ENCODE measurements around the gene PLEKHG5.

- TF ChIP-seq CTCF (conservative IDR thresholded peaks at IDR 0.05 in 1 of 2, IDR thresholded peaks at IDR 0.05 in 1 of 2; ENCODE audit: low read depth in 1 of 2, low read length in 2 of 2) (no peak), EZH2 (IDR thresholded peaks at IDR 0.05; ENCODE audit: low read length, missing control alignments) (peak; percentile 63)
These were observed 66.6 kb downstream of the PLEKHG5 start, which contains the start of gene ESPN for GRCh38 chr1:6424619-6425593.
